Neural crest cell (in vitro differentiated cells): ENCODE data around the gene TRAM2. TPM values are rescaled to one million over a fixed set of nuclear protein-coding genes. Genes with fewer than 3 reads are reported as not detected.

ENCODE experiments used
- DNase-seq: peaks from one replicate; pipeline ENCODE4 v3.0.0; 2021; ENCODE audit warnings: low read depth, mixed read lengths, low spot score
- H3K27ac Mint-ChIP-seq: one replicate; pipeline ENCODE4 v1.8.0; 2021; ENCODE audit warnings: mild to moderate bottlenecking, mixed read lengths; ENCODE audit not compliant: unreplicated experiment
- H3K27me3 Mint-ChIP-seq: 2 replicates; pipeline ENCODE4 v1.8.0; 2021; ENCODE audit warnings: low read depth, mild to moderate bottlenecking, mixed read lengths
- H3K36me3 Mint-ChIP-seq: 2 replicates; pipeline ENCODE4 v1.8.0; 2021; ENCODE audit warnings: low read depth, mild to moderate bottlenecking, mixed read lengths
- H3K4me1 Mint-ChIP-seq: 2 replicates; pipeline ENCODE4 v1.8.0; 2021; ENCODE audit warnings: mixed read lengths
- H3K4me3 Mint-ChIP-seq: one replicate; pipeline ENCODE4 v1.8.0; 2021; ENCODE audit warnings: mild to moderate bottlenecking, mixed read lengths
- H3K9me3 Mint-ChIP-seq: 2 replicates; pipeline ENCODE4 v1.8.0; 2021; ENCODE audit warnings: mixed read lengths
- CTCF ChIP-seq: fragments of 200-600 bp; sonication (generic); conservative IDR thresholded peaks from 2 replicates; pipeline ENCODE4 v1.5.0; 2021; ENCODE audit warnings: antibody characterized with exemption, mild to moderate bottlenecking
- total RNA-seq: library from RNA; stranded (reverse); gene quantifications from 2 replicates; pipeline ENCODE4 v1.2.1, GENCODE V29; 2021

Gene TRAM2
- total RNA-seq, 1 donor from 2014 or later: 20.2 TPM

- no peaks in the 10 kb centered on the region for H3K36me3 Mint-ChIP-seq
- H3K27me3 Mint-ChIP-seq: no peaks in the 10 kb centered on the region
- H3K4me3 Mint-ChIP-seq: no peak overlapping the region
- TF ChIP-seq CTCF: no peak
- H3K4me1 Mint-ChIP-seq: peaks cover 16% of the 10 kb centered on the region
- no peak for DNase-seq
- H3K9me3 Mint-ChIP-seq: no peaks in the 10 kb centered on the region
- peak overlapping the region; percentile 43 for H3K27ac Mint-ChIP-seq
These were observed 39.7 kb downstream of the TRAM2 start for GRCh38 chr6:52537001-52537753.

GRCh38 chr6:52536424-52536916, 40.4 kb downstream of the TRAM2 start:
- no peak overlapping the region for H3K27ac Mint-ChIP-seq
- no peaks in the 10 kb centered on the region for H3K9me3 Mint-ChIP-seq
- no peaks in the 10 kb centered on the region for H3K27me3 Mint-ChIP-seq
- no peak for DNase-seq
- peaks cover 12% of the 10 kb centered on the region for H3K4me1 Mint-ChIP-seq
- H3K36me3 Mint-ChIP-seq: no peaks in the 10 kb centered on the region
- H3K4me3 Mint-ChIP-seq: no peak overlapping the region
- TF ChIP-seq CTCF: no peak

GRCh38 chr6:52535711-52536423, 41.0 kb downstream of the TRAM2 start:
- TF ChIP-seq CTCF: no peak
- H3K9me3 Mint-ChIP-seq: no peaks in the 10 kb centered on the region
- no peak overlapping the region for H3K4me3 Mint-ChIP-seq
- peaks cover 9% of the 10 kb centered on the region for H3K4me1 Mint-ChIP-seq
- H3K27ac Mint-ChIP-seq: no peak overlapping the region
- no peaks in the 10 kb centered on the region for H3K27me3 Mint-ChIP-seq
- DNase-seq: no peak
- H3K36me3 Mint-ChIP-seq: no peaks in the 10 kb centered on the region

GRCh38 chr6:52534966-52535390, 41.9 kb downstream of the TRAM2 start:
- Mint-ChIP-seq H3K9me3 (no peaks in the 10 kb centered on the region), H3K36me3 (no peaks in the 10 kb centered on the region), H3K4me3 (no peak overlapping the region), H3K27me3 (no peaks in the 10 kb centered on the region), H3K27ac (no peak overlapping the region), H3K4me1 (peaks cover 4% of the 10 kb centered on the region)
- no peak for DNase-seq
- no peak for TF ChIP-seq CTCF

- Mint-ChIP-seq H3K27me3 (no peaks in the 10 kb centered on the region), H3K27ac (peak overlapping the region; percentile 27), H3K9me3 (no peaks in the 10 kb centered on the region), H3K4me1 (peaks cover 4% of the 10 kb centered on the region), H3K36me3 (no peaks in the 10 kb centered on the region), H3K4me3 (no peak overlapping the region)
- no peak for DNase-seq
- TF ChIP-seq CTCF: no peak
These were observed 42.5 kb downstream of the TRAM2 start for GRCh38 chr6:52534363-52534762.
